ENCODE data around the gene CTXND2.

CTXND2 gene

GRCh38 chr1:150888727-150889126 is 1.8 kb downstream of the CTXND2 start:
- no peaks in the 10 kb centered on the region for H3F3A ChIP-seq (ENCODE audit: insufficient read depth)
- H2AFZ ChIP-seq (ENCODE audit: low read depth, low read length, severe bottlenecking), result no peak overlapping the region
- H3K4me3 ChIP-seq (ENCODE audit: insufficient read depth, low read length, poor library complexity, severe bottlenecking), result no peak overlapping the region
- no peaks in the 10 kb centered on the region for H3K9me2 ChIP-seq (replicated peaks; ENCODE audit: insufficient read depth, low read length)
- no peaks in the 10 kb centered on the region for H3K79me2 ChIP-seq (ENCODE audit: insufficient read depth, low read length)
- H3K4me2 ChIP-seq (ENCODE audit: low read depth, low read length, poor library complexity, severe bottlenecking), result no peak overlapping the region
- H3K36me3 ChIP-seq (ENCODE audit: low read length), result no peaks in the 10 kb centered on the region
- no peak overlapping the region for H3K27ac ChIP-seq (ENCODE audit: low read depth, low read length)
- TF ChIP-seq CTCF (IDR thresholded peaks at IDR 0.05; ENCODE audit: insufficient read depth, low read length, poor library complexity, severe bottlenecking) (no peak), EZH2phosphoT487 (conservative IDR thresholded peaks at IDR 0.05; ENCODE audit: low read length) (no peak)
- H3K27me3 ChIP-seq (ENCODE audit: low read length), result no peaks in the 10 kb centered on the region
- H3K9me3 ChIP-seq (ENCODE audit: insufficient read depth, low read length), result no peaks in the 10 kb centered on the region
- H3K9ac ChIP-seq (ENCODE audit: low read length), result no peak overlapping the region
- no peaks in the 10 kb centered on the region for H4K20me1 ChIP-seq (ENCODE audit: low read depth, low read length)

- H3K4me2 ChIP-seq (ENCODE audit: low read depth, low read length, poor library complexity, severe bottlenecking), result no peak overlapping the region
- H3K9me2 ChIP-seq (replicated peaks; ENCODE audit: insufficient read depth, low read length), result no peaks in the 10 kb centered on the region
- H3K9me3 ChIP-seq (ENCODE audit: insufficient read depth, low read length), result no peaks in the 10 kb centered on the region
- H3K4me3 ChIP-seq (ENCODE audit: insufficient read depth, low read length, poor library complexity, severe bottlenecking), result no peak overlapping the region
- H3K79me2 ChIP-seq (ENCODE audit: insufficient read depth, low read length), result no peaks in the 10 kb centered on the region
- H3F3A ChIP-seq (ENCODE audit: insufficient read depth), result no peaks in the 10 kb centered on the region
- no peak overlapping the region for H2AFZ ChIP-seq (ENCODE audit: low read depth, low read length, severe bottlenecking)
- no peak overlapping the region for H3K9ac ChIP-seq (ENCODE audit: low read length)
- H3K27me3 ChIP-seq (ENCODE audit: low read length), result no peaks in the 10 kb centered on the region
- no peaks in the 10 kb centered on the region for H3K36me3 ChIP-seq (ENCODE audit: low read length)
- H4K20me1 ChIP-seq (ENCODE audit: low read depth, low read length), result no peaks in the 10 kb centered on the region
- no peak for TF ChIP-seq EZH2phosphoT487 (conservative IDR thresholded peaks at IDR 0.05; ENCODE audit: low read length)
- TF ChIP-seq CTCF (IDR thresholded peaks at IDR 0.05; ENCODE audit: insufficient read depth, low read length, poor library complexity, severe bottlenecking), result no peak
- no peak overlapping the region for H3K27ac ChIP-seq (ENCODE audit: low read depth, low read length)
These were observed 3.1 kb downstream of the CTXND2 start for GRCh38 chr1:150890033-150890416.

- no peak overlapping the region for H3K9ac ChIP-seq (ENCODE audit: low read length)
- H3K9me2 ChIP-seq (replicated peaks; ENCODE audit: insufficient read depth, low read length), result no peaks in the 10 kb centered on the region
- H3F3A ChIP-seq (ENCODE audit: insufficient read depth), result no peaks in the 10 kb centered on the region
- no peaks in the 10 kb centered on the region for H3K79me2 ChIP-seq (ENCODE audit: insufficient read depth, low read length)
- no peak overlapping the region for H3K27ac ChIP-seq (ENCODE audit: low read depth, low read length)
- H4K20me1 ChIP-seq (ENCODE audit: low read depth, low read length), result no peaks in the 10 kb centered on the region
- no peaks in the 10 kb centered on the region for H3K9me3 ChIP-seq (ENCODE audit: insufficient read depth, low read length)
- TF ChIP-seq CTCF (IDR thresholded peaks at IDR 0.05; ENCODE audit: insufficient read depth, low read length, poor library complexity, severe bottlenecking) (no peak), EZH2phosphoT487 (conservative IDR thresholded peaks at IDR 0.05; ENCODE audit: low read length) (no peak)
- H3K4me3 ChIP-seq (ENCODE audit: insufficient read depth, low read length, poor library complexity, severe bottlenecking), result no peak overlapping the region
- H3K36me3 ChIP-seq (ENCODE audit: low read length), result no peaks in the 10 kb centered on the region
- H3K27me3 ChIP-seq (ENCODE audit: low read length), result no peaks in the 10 kb centered on the region
- no peak overlapping the region for H2AFZ ChIP-seq (ENCODE audit: low read depth, low read length, severe bottlenecking)
- no peak overlapping the region for H3K4me2 ChIP-seq (ENCODE audit: low read depth, low read length, poor library complexity, severe bottlenecking)
These were observed 6.5 kb downstream of the CTXND2 start for GRCh38 chr1:150893336-150893913.

Measured in SU-DHL-6 (cell line).